ENCODE results near the gene MATR3. TPM values are rescaled to one million over a fixed set of nuclear protein-coding genes. Genes with fewer than 3 reads are reported as not detected.

The MATR3 gene
- total RNA-seq (ENCODE audit: low replicate concordance), result 185 and 276 TPM in 2 replicates
- long read RNA-seq, full-length matches to known transcripts, result 217 of 685 reads
- long read RNA-seq, partial matches to known transcripts, result 373 of 685 reads
- long read RNA-seq, other reads (novel, unspliced or antisense), result 95 of 685 reads

- peak within 1 kb of the TSS; percentile 96 for H3K4me3 Mint-ChIP-seq
Measured at GRCh38 chr5:139293507-139294373, at the start of gene MATR3. TSS of gene MATR3 (plus strand) at chr5:139293740. CDS start at chr5:139307416, 13,676 bp downstream.

GRCh38 chr5:139245637-139246339 is 47.8 kb upstream of the MATR3 start:
- Mint-ChIP-seq H3K27ac (no peak overlapping the region), H3K36me3 (peaks cover 3% of the 10 kb centered on the region), H3K27me3 (peaks cover 9% of the 10 kb centered on the region), H3K4me1 (ENCODE audit: unreplicated experiment) (peaks cover 15% of the 10 kb centered on the region), H3K4me3 (no peak overlapping the region), H3K9me3 (no peaks in the 10 kb centered on the region)
- no peak for TF ChIP-seq CTCF (conservative IDR thresholded peaks at IDR 0.05)
- DNase-seq (ENCODE audit: extremely low spot score, unreplicated experiment), result no peak

More at GRCh38 chr5:139293507-139294373, at the start of gene MATR3:
- peaks cover 7% of the 10 kb centered on the region for H3K36me3 Mint-ChIP-seq
- H3K4me1 Mint-ChIP-seq (ENCODE audit: unreplicated experiment), result peaks cover 35% of the 10 kb centered on the region
- peak; percentile 97 for DNase-seq (ENCODE audit: extremely low spot score, unreplicated experiment)
- H3K27ac Mint-ChIP-seq, result peak within 1 kb of the TSS; percentile 96
- no peaks in the 10 kb centered on the region for H3K9me3 Mint-ChIP-seq
- no peaks in the 10 kb centered on the region for H3K27me3 Mint-ChIP-seq
- TF ChIP-seq CTCF (conservative IDR thresholded peaks at IDR 0.05), result no peak

GRCh38 chr5:139246394-139246793 is 47.1 kb upstream of the MATR3 start:
- H3K27me3 Mint-ChIP-seq, result peaks cover 9% of the 10 kb centered on the region
- peaks cover 15% of the 10 kb centered on the region for H3K4me1 Mint-ChIP-seq (ENCODE audit: unreplicated experiment)
- no peak overlapping the region for H3K27ac Mint-ChIP-seq
- no peak for TF ChIP-seq CTCF (conservative IDR thresholded peaks at IDR 0.05)
- H3K9me3 Mint-ChIP-seq, result no peaks in the 10 kb centered on the region
- peaks cover 3% of the 10 kb centered on the region for H3K36me3 Mint-ChIP-seq
- DNase-seq (ENCODE audit: extremely low spot score, unreplicated experiment), result no peak
- H3K4me3 Mint-ChIP-seq, result no peak overlapping the region

- Mint-ChIP-seq H3K4me3 (no peak overlapping the region), H3K9me3 (no peaks in the 10 kb centered on the region), H3K27ac (no peak overlapping the region), H3K4me1 (ENCODE audit: unreplicated experiment) (peaks cover 15% of the 10 kb centered on the region), H3K36me3 (peaks cover 3% of the 10 kb centered on the region), H3K27me3 (peaks cover 5% of the 10 kb centered on the region)
- TF ChIP-seq CTCF (conservative IDR thresholded peaks at IDR 0.05), result no peak
- DNase-seq (ENCODE audit: extremely low spot score, unreplicated experiment), result no peak
Measured at GRCh38 chr5:139248826-139249453, 44.6 kb upstream of the MATR3 start.

GRCh38 chr5:139251281-139251687 is 42.3 kb upstream of the MATR3 start:
- H3K4me1 Mint-ChIP-seq (ENCODE audit: unreplicated experiment), result peaks cover 15% of the 10 kb centered on the region
- peak; percentile 24 for TF ChIP-seq CTCF (conservative IDR thresholded peaks at IDR 0.05)
- no peaks in the 10 kb centered on the region for H3K9me3 Mint-ChIP-seq
- no peak overlapping the region for H3K4me3 Mint-ChIP-seq
- H3K27me3 Mint-ChIP-seq, result peaks cover 5% of the 10 kb centered on the region
- no peak overlapping the region for H3K27ac Mint-ChIP-seq
- DNase-seq (ENCODE audit: extremely low spot score, unreplicated experiment), result no peak
- peaks cover 3% of the 10 kb centered on the region for H3K36me3 Mint-ChIP-seq

All from type B pancreatic cell (in vitro differentiated cells).